Activated T-helper 1 cell treated with anti-CD3 and anti-CD28 coated beads, Interleukin-12 subunit alpha, Interleukin-12 subunit beta, Interleukin-2, Interleukin-4 antibody, amounts not matched to agents 30 ng/mL and 10 ng/mL and 1 ng/mL, durations not matched to agents 14 hours and 24 hours and 36 hours (primary cell): ENCODE data around the gene SLC12A6. TPM values are rescaled to one million over a fixed set of nuclear protein-coding genes. Genes with fewer than 3 reads are reported as not detected.
"Not testable (repeated sequence)": the region's sequence is repeated elsewhere in the genome, so short reads cannot be mapped to it uniquely, and the experiment has no call there.

Source experiments
- DNase-seq: peaks from one replicate; pipeline ENCODE4 v3.0.0; 2021; ENCODE audit warnings: low spot score
- H3K27ac Mint-ChIP-seq: one replicate; pipeline ENCODE4 v1.8.0; 2021; ENCODE audit warnings: mild to moderate bottlenecking, mixed read lengths
- H3K27me3 Mint-ChIP-seq: one replicate; pipeline ENCODE4 v1.8.0; 2022; ENCODE audit warnings: mild to moderate bottlenecking, moderate library complexity, mixed read lengths; ENCODE audit not compliant: insufficient read depth
- H3K36me3 Mint-ChIP-seq: one replicate; pipeline ENCODE4 v1.8.0; 2021; ENCODE audit warnings: low read depth, mixed read lengths
- H3K4me1 Mint-ChIP-seq: one replicate; pipeline ENCODE4 v1.8.0; 2021; ENCODE audit warnings: low read depth, mixed read lengths
- H3K4me3 Mint-ChIP-seq: one replicate; pipeline ENCODE4 v1.8.0; 2021; ENCODE audit warnings: mild to moderate bottlenecking, moderate library complexity, mixed read lengths
- H3K9me3 Mint-ChIP-seq: one replicate; pipeline ENCODE4 v1.8.0; 2021; ENCODE audit warnings: mixed read lengths
- intact Hi-C: fragments of 100-400 bp; cut with micrococcal nuclease; formaldehyde crosslinking; loops from one replicate; pipeline ENCODE4 v1.15.1; 2024
- total RNA-seq: library from RNA; stranded (reverse); gene quantifications from 2 replicates; pipeline ENCODE4 v1.2.3, GENCODE V29; 2022

SLC12A6 gene
- total RNA-seq, 1 donor from 2014 or later, result 33.2 TPM

- H3K4me3 Mint-ChIP-seq, H3K4me1 Mint-ChIP-seq, intact Hi-C loops, H3K27ac Mint-ChIP-seq, H3K27me3 Mint-ChIP-seq, DNase-seq, H3K36me3 Mint-ChIP-seq, H3K9me3 Mint-ChIP-seq: not testable (repeated sequence)
Observed at GRCh38 chr15:34352996-34353395, 15.4 kb upstream of the SLC12A6 start.

GRCh38 chr15:34349769-34350168 is 12.2 kb upstream of the SLC12A6 start:
- intact Hi-C loops, result no loop called here
- H3K36me3 Mint-ChIP-seq, result no peaks in the 10 kb centered on the region
- no peaks in the 10 kb centered on the region for H3K9me3 Mint-ChIP-seq
- H3K4me1 Mint-ChIP-seq, result no peaks in the 10 kb centered on the region
- no peak overlapping the region for H3K4me3 Mint-ChIP-seq
- DNase-seq, result no peak
- H3K27me3 Mint-ChIP-seq, result peaks cover 2% of the 10 kb centered on the region
- H3K27ac Mint-ChIP-seq, result no peak overlapping the region

GRCh38 chr15:34348735-34349300 is 11.2 kb upstream of the SLC12A6 start:
- no peak overlapping the region for H3K27ac Mint-ChIP-seq
- no peak for DNase-seq
- intact Hi-C loops, result no loop called here
- no peaks in the 10 kb centered on the region for H3K4me1 Mint-ChIP-seq
- H3K9me3 Mint-ChIP-seq, result no peaks in the 10 kb centered on the region
- no peak overlapping the region for H3K4me3 Mint-ChIP-seq
- H3K27me3 Mint-ChIP-seq, result peaks cover 2% of the 10 kb centered on the region
- no peaks in the 10 kb centered on the region for H3K36me3 Mint-ChIP-seq

GRCh38 chr15:34347951-34348638 is 10.5 kb upstream of the SLC12A6 start:
- Mint-ChIP-seq H3K27ac (no peak overlapping the region), H3K36me3 (no peaks in the 10 kb centered on the region), H3K27me3 (peaks cover 2% of the 10 kb centered on the region), H3K9me3 (no peaks in the 10 kb centered on the region), H3K4me3 (no peak overlapping the region), H3K4me1 (no peaks in the 10 kb centered on the region)
- intact Hi-C loops, result no loop called here
- no peak for DNase-seq

GRCh38 chr15:34342737-34343575 is 5.4 kb upstream of the SLC12A6 start, which contains the start of the genes NOP10 and NUTM1:
NOP10 (minus strand) TSS chr15:34343136; CDS start chr15:34343073, 63 bp downstream.
NUTM1 (plus strand) TSS chr15:34343315; CDS start chr15:34343697, 382 bp downstream.
- H3K27ac Mint-ChIP-seq, result peak within 1 kb of the TSS; percentile 88
- no peaks in the 10 kb centered on the region for H3K27me3 Mint-ChIP-seq
- intact Hi-C loops, result loop anchor here (1.0 to 2.0 kb wide), 10 partner anchors 9 to 578 kb away; partner anchors contain the start of genes AVEN, EMC4, GOLGA8A and GOLGA8B
- H3K9me3 Mint-ChIP-seq, result no peaks in the 10 kb centered on the region
- H3K4me3 Mint-ChIP-seq, result no peak within 1 kb of the TSS
- peaks cover 25% of the 10 kb centered on the region for H3K36me3 Mint-ChIP-seq
- peak; percentile 91 for DNase-seq
- H3K4me1 Mint-ChIP-seq, result peaks cover 26% of the 10 kb centered on the region

- H3K9me3 Mint-ChIP-seq, H3K27me3 Mint-ChIP-seq, DNase-seq, H3K4me3 Mint-ChIP-seq: not testable (repeated sequence)
- H3K4me1 Mint-ChIP-seq, result peaks cover 26% of the 10 kb centered on the region
- intact Hi-C loops, result loop anchor here (2.0 kb wide), 3 partner anchors 117 to 579 kb away; partner anchors contain the start of genes AVEN and EMC4
- peaks cover 26% of the 10 kb centered on the region for H3K36me3 Mint-ChIP-seq
- H3K27ac Mint-ChIP-seq, result peak overlapping the region; percentile 88
Observed at GRCh38 chr15:34342213-34342736, 4.7 kb upstream of the SLC12A6 start.

GRCh38 chr15:34341381-34342212 is 4.0 kb upstream of the SLC12A6 start:
- Mint-ChIP-seq H3K4me1 (peaks cover 33% of the 10 kb centered on the region), H3K4me3 (no peak overlapping the region), H3K36me3 (peaks cover 26% of the 10 kb centered on the region), H3K9me3 (no peaks in the 10 kb centered on the region), H3K27me3 (no peaks in the 10 kb centered on the region), H3K27ac (peak overlapping the region; percentile 88)
- DNase-seq, result no peak
- intact Hi-C loops, result loop anchor here (2.0 kb wide), 3 partner anchors 117 to 579 kb away; partner anchors contain the start of genes AVEN and EMC4

- no peaks in the 10 kb centered on the region for H3K9me3 Mint-ChIP-seq
- H3K4me3 Mint-ChIP-seq, result no peak overlapping the region
- H3K36me3 Mint-ChIP-seq, result peaks cover 26% of the 10 kb centered on the region
- peaks cover 49% of the 10 kb centered on the region for H3K4me1 Mint-ChIP-seq
- H3K27me3 Mint-ChIP-seq, result no peaks in the 10 kb centered on the region
- H3K27ac Mint-ChIP-seq, result peak overlapping the region; percentile 16
- no peak for DNase-seq
- intact Hi-C loops, result loop anchor here (5.0 kb wide), 1 partner anchor 627 kb away; the partner anchor contains the start of gene AQR
Observed at GRCh38 chr15:34339946-34340345, 2.4 kb upstream of the SLC12A6 start.

GRCh38 chr15:34338347-34338746 is 766 bp upstream of the SLC12A6 start:
- Mint-ChIP-seq H3K4me1 (peaks cover 65% of the 10 kb centered on the region), H3K9me3 (no peaks in the 10 kb centered on the region), H3K27me3 (no peaks in the 10 kb centered on the region), H3K36me3 (peaks cover 26% of the 10 kb centered on the region), H3K4me3 (peak overlapping the region; percentile 97), H3K27ac (no peak overlapping the region)
- intact Hi-C loops, result loop anchor here (1.0 to 5.0 kb wide), 3 partner anchors 29 to 629 kb away; partner anchors contain the start of genes AQR, EMC4 and LPCAT4
- DNase-seq, result no peak

GRCh38 chr15:34336991-34337556 is 507 bp downstream of the SLC12A6 start:
- intact Hi-C loops, result loop anchor here (5.0 kb wide), 1 partner anchor 630 kb away; the partner anchor contains the start of gene AQR
- peak overlapping the region; percentile 97 for H3K27ac Mint-ChIP-seq
- no peaks in the 10 kb centered on the region for H3K9me3 Mint-ChIP-seq
- H3K36me3 Mint-ChIP-seq, result peaks cover 24% of the 10 kb centered on the region
- no peaks in the 10 kb centered on the region for H3K27me3 Mint-ChIP-seq
- no peak for DNase-seq
- peak overlapping the region; percentile 97 for H3K4me3 Mint-ChIP-seq
- peaks cover 69% of the 10 kb centered on the region for H3K4me1 Mint-ChIP-seq

- Mint-ChIP-seq H3K27ac (peak overlapping the region; percentile 97), H3K9me3 (no peaks in the 10 kb centered on the region), H3K36me3 (peaks cover 23% of the 10 kb centered on the region), H3K27me3 (no peaks in the 10 kb centered on the region), H3K4me1 (peaks cover 69% of the 10 kb centered on the region), H3K4me3 (peak overlapping the region; percentile 97)
- DNase-seq, result no peak
- intact Hi-C loops, result loop anchor here (5.0 kb wide), 1 partner anchor 631 kb away; the partner anchor contains the start of gene AQR
Observed at GRCh38 chr15:34336231-34336990, 1.2 kb downstream of the SLC12A6 start.
